Smooth muscle cell (in vitro differentiated cells): ENCODE measurements around the gene LIPA. TPM values are rescaled to one million over a fixed set of nuclear protein-coding genes. Genes with fewer than 3 reads are reported as not detected.
"Not testable (repeated sequence)": the region's sequence is repeated elsewhere in the genome, so short reads cannot be mapped to it uniquely, and the experiment has no call there.

Experiments
- DNase-seq: peaks from one replicate; lab custom pipeline; 2025; ENCODE audit not compliant: unreplicated experiment; lab: John Stamatoyannopoulos, UW
- H2AFZ ChIP-seq: fragments of 200-600 bp; sonication (generic); 2 replicates; pipeline ENCODE4 v1.6.0; 2016; ENCODE audit warnings: antibody characterized with exemption, low read depth, mild to moderate bottlenecking
- H3F3A ChIP-seq: fragments of 200-600 bp; sonication (generic); 2 replicates; pipeline ENCODE4 v1.6.0; 2017; ENCODE audit warnings: antibody characterized with exemption, low read depth
- H3K27ac ChIP-seq: fragments of 200-600 bp; sonication (generic); 2 replicates; pipeline ENCODE4 v1.5.1; 2016; ENCODE audit warnings: low read depth, mild to moderate bottlenecking
- H3K27me3 ChIP-seq: fragments of 200-600 bp; sonication (generic); 2 replicates; pipeline ENCODE4 v1.6.1; 2016; ENCODE audit warnings: low read depth, mild to moderate bottlenecking
- H3K36me3 ChIP-seq: fragments of 200-600 bp; sonication (generic); 2 replicates; pipeline ENCODE4 v1.5.1; 2016; ENCODE audit warnings: low read depth
- H3K4me1 ChIP-seq: fragments of 200-600 bp; sonication (generic); 2 replicates; pipeline ENCODE4 v1.5.1; 2016; ENCODE audit warnings: low read depth
- H3K4me2 ChIP-seq: fragments of 200-600 bp; sonication (generic); 2 replicates; pipeline ENCODE4 v1.6.0; 2016; ENCODE audit warnings: mild to moderate bottlenecking
- H3K4me3 ChIP-seq: fragments of 200-600 bp; sonication (generic); 2 replicates; pipeline ENCODE4 v1.5.1; 2016; ENCODE audit warnings: mild to moderate bottlenecking
- H3K79me2 ChIP-seq: fragments of 200-600 bp; sonication (generic); 2 replicates; pipeline ENCODE4 v1.6.0; 2016; ENCODE audit warnings: low read depth, mild to moderate bottlenecking
- H3K9ac ChIP-seq: fragments of 200-600 bp; sonication (generic); 2 replicates; pipeline ENCODE4 v1.6.0; 2016; ENCODE audit warnings: low read depth
- H3K9me3 ChIP-seq: fragments of 200-600 bp; sonication (generic); replicated peaks from 2 replicates; pipeline ENCODE4 v1.5.1; 2016; ENCODE audit warnings: low read depth
- H4K20me1 ChIP-seq: fragments of 200-600 bp; sonication (generic); 2 replicates; pipeline ENCODE4 v1.6.0; 2016; ENCODE audit warnings: low read depth
- CTCF ChIP-seq: fragments of 200-600 bp; sonication (generic); IDR thresholded peaks from 2 replicates; pipeline ENCODE4 v1.5.1; 2017; ENCODE audit warnings: borderline replicate concordance, mild to moderate bottlenecking, antibody characterized with exemption; ENCODE audit not compliant: insufficient read depth, poor library complexity, severe bottlenecking
- WGBS: methylation state at CpG from one replicate; pipeline ENCODE4 v1.1.7; 2016; ENCODE audit warnings: low lambda C conversion rate; 5-methylcytosine and 5-hydroxymethylcytosine counted together
- polyA plus RNA-seq: library from polyadenylated mRNA; unstranded; fragments of >200 nt; fragmentation: Nextera tagmentation; extraction: Ambion mirVana; gene quantifications from 2 replicates; pipeline ENCODE4 v1.2.1, GENCODE V29; 2016
- total RNA-seq: library from RNA; depleted of rRNA; stranded (reverse); fragments of >200 nt; gene quantifications from 2 replicates; pipeline ENCODE4 v1.2.3, GENCODE V29; 2014

The LIPA gene
- total and polyA plus RNA-seq, 2 experiments from 2014 or later = 27.1 to 34.4 TPM

DNA sequence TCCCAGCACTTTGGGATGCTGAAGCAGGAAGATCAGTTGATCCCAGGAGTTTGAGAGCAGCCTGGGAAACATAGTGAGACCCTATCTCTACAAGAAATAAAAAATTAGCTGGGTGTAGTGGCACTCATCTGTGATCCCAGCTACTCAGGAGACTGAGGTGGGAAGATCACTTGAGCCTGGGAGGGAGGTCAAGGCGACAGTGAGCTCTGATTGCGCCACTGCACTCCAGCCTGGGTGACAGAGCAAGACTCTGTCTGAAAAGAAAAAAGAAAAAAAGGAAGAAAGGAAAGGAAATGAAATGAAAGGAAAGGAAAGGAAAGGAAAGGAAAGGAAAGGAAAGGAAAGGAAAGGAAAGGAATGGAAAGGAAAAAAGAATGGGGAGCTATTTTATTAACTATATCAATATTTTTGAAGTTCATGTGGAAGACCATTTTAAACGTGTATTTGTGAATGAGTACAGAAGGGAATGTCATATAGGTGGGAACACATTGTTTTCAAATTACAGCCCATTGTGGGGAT lies 43.2 kb upstream of the LIPA start:
- Histone ChIP-seq H3K36me3 (no peaks in the 10 kb centered on the region), H4K20me1 (no peaks in the 10 kb centered on the region), H3K27me3 (no peaks in the 10 kb centered on the region), H2AFZ (no peak overlapping the region), H3K9ac (no peak overlapping the region), H3K4me2 (no peak overlapping the region), H3K4me3 (no peak overlapping the region), H3K27ac (no peak overlapping the region), H3K79me2 (no peaks in the 10 kb centered on the region), H3F3A (no peaks in the 10 kb centered on the region), H3K9me3 (no peaks in the 10 kb centered on the region), H3K4me1 (peaks cover 5% of the 10 kb centered on the region)
- no peak for DNase-seq
- WGBS = 88% methylated on average over 3 of the region's 3 CpGs
- no peak for TF ChIP-seq CTCF

- H3K27me3 ChIP-seq, H2AFZ ChIP-seq, DNase-seq, H3K4me3 ChIP-seq, H3K36me3 ChIP-seq, H4K20me1 ChIP-seq, H3K27ac ChIP-seq, H3K79me2 ChIP-seq, H3K9me3 ChIP-seq, H3F3A ChIP-seq, H3K9ac ChIP-seq: not testable (repeated sequence)
- Histone ChIP-seq H3K4me1 (peaks cover 30% of the 10 kb centered on the region), H3K4me2 (peak overlapping the region; percentile 40)
- WGBS = 36% methylated on average over 4 of the region's 4 CpGs
Measured at GRCh38 chr10:89285303-89285702, 33.7 kb upstream of the LIPA start.

- H3K9me3 ChIP-seq, H4K20me1 ChIP-seq, H3K9ac ChIP-seq, H3K36me3 ChIP-seq, H3K4me3 ChIP-seq, DNase-seq, H3F3A ChIP-seq, H3K27me3 ChIP-seq, H2AFZ ChIP-seq, H3K79me2 ChIP-seq: not testable (repeated sequence)
- Histone ChIP-seq H3K27ac (peak overlapping the region; percentile 89), H3K4me2 (peak overlapping the region; percentile 84), H3K4me1 (peaks cover 25% of the 10 kb centered on the region)
- 78% methylated on average over 6 of the region's 6 CpGs for WGBS
Measured at GRCh38 chr10:89284711-89285110, 33.1 kb upstream of the LIPA start.

- 2% methylated on average over 4 of the region's 4 CpGs for WGBS
- Histone ChIP-seq H3K36me3 (no peaks in the 10 kb centered on the region), H2AFZ (peak overlapping the region; percentile 77), H3K4me3 (peak overlapping the region; percentile 36), H3K27me3 (no peaks in the 10 kb centered on the region), H3K79me2 (no peaks in the 10 kb centered on the region), H3K27ac (peak overlapping the region; percentile 89), H4K20me1 (no peaks in the 10 kb centered on the region), H3K4me1 (peaks cover 18% of the 10 kb centered on the region), H3K9me3 (no peaks in the 10 kb centered on the region), H3K4me2 (peak overlapping the region; percentile 84), H3F3A (peaks cover 15% of the 10 kb centered on the region), H3K9ac (peak overlapping the region; percentile 74)
- DNase-seq = no peak
- TF ChIP-seq CTCF = no peak
Measured at GRCh38 chr10:89283936-89284475, 32.4 kb upstream of the LIPA start.
